Transverse colon (tissue), 4 donors: ENCODE measurements around the gene CETN2.

Experiments
- CTCF ChIP-seq, 5 experiments: fragments of 200-600 bp in 3 of 5; fragments of 450-650 bp in 2 of 5; sonication (generic) in 3 of 5; IDR thresholded peaks; 1 replicate in 2 of 5; 2 replicates in 3 of 5; pipeline ENCODE4 v1.5.1; 2016 to 2017; ENCODE audit warnings: antibody characterized with exemption in 5 of 5, inconsistent platforms in 3 of 5, mild to moderate bottlenecking in 2 of 5, moderate library complexity in 1 of 5
- POLR2A ChIP-seq: fragments of 450-650 bp; IDR thresholded peaks from one replicate; pipeline ENCODE4 v1.6.1; 2016; ENCODE audit warnings: antibody characterized with exemption, mild to moderate bottlenecking, moderate library complexity
- POLR2AphosphoS5 ChIP-seq, 3 donors: sonication (generic); formaldehyde crosslinking; IDR thresholded peaks; one replicate each; pipeline ENCODE4 v1.6.1; 2016; ENCODE audit warnings: antibody characterized with exemption in 3 of 3

- TF ChIP-seq POLR2AphosphoS5 (IDR thresholded peaks at IDR 0.05) (no peak), CTCF (IDR thresholded peaks at IDR 0.05) (no peak), POLR2A (no peak)
Observed at GRCh38 chrX:152819266-152819665, 11.3 kb downstream of the CETN2 start.
